ENCODE data around the gene CACNA1G. TPM values are rescaled to one million over a fixed set of nuclear protein-coding genes. Genes with fewer than 3 reads are reported as not detected.
A peak's percentile ranks its signal among the peaks of the same experiment; 100 is the strongest.

Gene CACNA1G
- total RNA-seq, 2 donors from 2014 or later: 0.84 to 1.1 TPM

- no peak within 1 kb of the TSS for H3K27ac ChIP-seq (ENCODE audit: low read depth, low read length)
Observed at GRCh38 chr17:50532452-50533024, 28.0 kb upstream of the CACNA1G start, which contains the start of gene EPN3. TSS of gene EPN3 (plus strand) at chr17:50532735. CDS start at chr17:50536557, 3,822 bp downstream.

DNA sequence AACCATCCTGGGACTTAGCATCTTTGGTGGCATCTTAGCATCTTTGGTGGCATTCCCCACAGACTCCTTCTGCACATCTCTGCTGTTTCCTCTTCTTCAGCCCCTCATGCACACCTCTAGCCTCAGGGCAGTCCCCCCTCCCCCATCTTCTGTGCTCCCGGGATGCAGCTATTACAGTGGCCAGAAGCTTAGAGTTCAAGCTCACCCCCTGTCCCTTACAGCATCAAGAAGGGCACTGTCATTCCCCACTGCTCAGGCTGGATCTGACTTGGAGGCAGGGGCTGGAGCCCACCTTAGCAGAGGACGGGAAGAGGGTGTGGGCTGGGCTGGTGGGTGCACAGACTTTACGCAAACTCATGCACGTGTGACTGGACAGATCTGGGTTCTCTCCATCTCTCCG, 27.3 kb upstream of the CACNA1G start:
- DNase-seq: no peak
- Mint-ChIP-seq H3K9me3 (no peaks in the 10 kb centered on the region), H3K36me3 (ENCODE audit: low read depth) (no peaks in the 10 kb centered on the region), H3K4me3 (peak overlapping the region; percentile 48), H3K4me1 (peaks cover 14% of the 10 kb centered on the region), H3K27me3 (ENCODE audit: insufficient read depth) (peaks cover 70% of the 10 kb centered on the region), H3K27ac (no peak overlapping the region)
- no peaks in the 10 kb centered on the region for H3K9me3 ChIP-seq (ENCODE audit: control insufficient read depth, low read length)
- H3K9ac ChIP-seq (ENCODE audit: extremely low read depth, low read length, poor library complexity, severe bottlenecking): no peak overlapping the region
- peaks cover 45% of the 10 kb centered on the region for H3K27me3 ChIP-seq (ENCODE audit: control insufficient read depth, insufficient read depth, low read length, poor library complexity, severe bottlenecking)
- 30 to 39% methylated on average over 2 to 5 of the region's 5 CpGs for WGBS, 2 experiments (ENCODE audit: insufficient coverage in 1 of 2, insufficient read length in 1 of 2)
- peaks cover 3% of the 10 kb centered on the region for H3K4me1 ChIP-seq (ENCODE audit: control insufficient read depth, insufficient read depth, low read length)
- H3K4me3 ChIP-seq (ENCODE audit: low read length): no peak overlapping the region
- H3K27ac ChIP-seq (ENCODE audit: low read depth, low read length): no peak overlapping the region
- H3K36me3 ChIP-seq (ENCODE audit: control insufficient read depth, insufficient read depth, low read length): no peaks in the 10 kb centered on the region
- TF ChIP-seq, protein P1, sequence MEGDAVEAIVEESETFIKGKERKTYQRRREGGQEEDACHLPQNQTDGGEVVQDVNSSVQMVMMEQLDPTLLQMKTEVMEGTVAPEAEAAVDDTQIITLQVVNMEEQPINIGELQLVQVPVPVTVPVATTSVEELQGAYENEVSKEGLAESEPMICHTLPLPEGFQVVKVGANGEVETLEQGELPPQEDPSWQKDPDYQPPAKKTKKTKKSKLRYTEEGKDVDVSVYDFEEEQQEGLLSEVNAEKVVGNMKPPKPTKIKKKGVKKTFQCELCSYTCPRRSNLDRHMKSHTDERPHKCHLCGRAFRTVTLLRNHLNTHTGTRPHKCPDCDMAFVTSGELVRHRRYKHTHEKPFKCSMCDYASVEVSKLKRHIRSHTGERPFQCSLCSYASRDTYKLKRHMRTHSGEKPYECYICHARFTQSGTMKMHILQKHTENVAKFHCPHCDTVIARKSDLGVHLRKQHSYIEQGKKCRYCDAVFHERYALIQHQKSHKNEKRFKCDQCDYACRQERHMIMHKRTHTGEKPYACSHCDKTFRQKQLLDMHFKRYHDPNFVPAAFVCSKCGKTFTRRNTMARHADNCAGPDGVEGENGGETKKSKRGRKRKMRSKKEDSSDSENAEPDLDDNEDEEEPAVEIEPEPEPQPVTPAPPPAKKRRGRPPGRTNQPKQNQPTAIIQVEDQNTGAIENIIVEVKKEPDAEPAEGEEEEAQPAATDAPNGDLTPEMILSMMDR (conservative IDR thresholded peaks at IDR 0.05): no peak

More at GRCh38 chr17:50532452-50533024, 28.0 kb upstream of the CACNA1G start, which contains the start of gene EPN3:
- TF ChIP-seq, protein P1 (conservative IDR thresholded peaks at IDR 0.05): no peak
- Histone ChIP-seq H3K4me3 (ENCODE audit: low read length) (peak within 1 kb of the TSS; percentile 67), H3K36me3 (ENCODE audit: control insufficient read depth, insufficient read depth, low read length) (no peaks in the 10 kb centered on the region), H3K4me1 (ENCODE audit: control insufficient read depth, insufficient read depth, low read length) (peaks cover 3% of the 10 kb centered on the region), H3K27me3 (ENCODE audit: control insufficient read depth, insufficient read depth, low read length, poor library complexity, severe bottlenecking) (peaks cover 45% of the 10 kb centered on the region), H3K9ac (ENCODE audit: extremely low read depth, low read length, poor library complexity, severe bottlenecking) (peak within 1 kb of the TSS; percentile 11), H3K9me3 (ENCODE audit: control insufficient read depth, low read length) (no peaks in the 10 kb centered on the region)
- H3K36me3 Mint-ChIP-seq (ENCODE audit: low read depth): no peaks in the 10 kb centered on the region
- H3K27ac Mint-ChIP-seq: no peak within 1 kb of the TSS
- H3K4me1 Mint-ChIP-seq: peaks cover 14% of the 10 kb centered on the region
- 2 to 10% methylated on average over 12 to 21 of the region's 21 CpGs for WGBS, 2 experiments (ENCODE audit: insufficient coverage in 1 of 2, insufficient read length in 1 of 2)
- H3K27me3 Mint-ChIP-seq (ENCODE audit: insufficient read depth): peaks cover 72% of the 10 kb centered on the region
- no peaks in the 10 kb centered on the region for H3K9me3 Mint-ChIP-seq
- DNase-seq: peak; percentile 90
- H3K4me3 Mint-ChIP-seq: peak within 1 kb of the TSS; percentile 48

GRCh38 chr17:50533720-50534148, 26.8 kb upstream of the CACNA1G start:
- H3K27ac Mint-ChIP-seq: no peak overlapping the region
- peaks cover 45% of the 10 kb centered on the region for H3K27me3 ChIP-seq (ENCODE audit: control insufficient read depth, insufficient read depth, low read length, poor library complexity, severe bottlenecking)
- 10 to 19% methylated on average over 12 to 17 of the region's 17 CpGs for WGBS, 2 experiments (ENCODE audit: insufficient coverage in 1 of 2, insufficient read length in 1 of 2)
- no peaks in the 10 kb centered on the region for H3K9me3 ChIP-seq (ENCODE audit: control insufficient read depth, low read length)
- H3K4me3 Mint-ChIP-seq: peak overlapping the region; percentile 48
- no peaks in the 10 kb centered on the region for H3K36me3 ChIP-seq (ENCODE audit: control insufficient read depth, insufficient read depth, low read length)
- H3K9ac ChIP-seq (ENCODE audit: extremely low read depth, low read length, poor library complexity, severe bottlenecking): peak overlapping the region; percentile 11
- H3K36me3 Mint-ChIP-seq (ENCODE audit: low read depth): no peaks in the 10 kb centered on the region
- H3K27me3 Mint-ChIP-seq (ENCODE audit: insufficient read depth): peaks cover 70% of the 10 kb centered on the region
- peak; percentile 74 for DNase-seq
- TF ChIP-seq, protein P1 (conservative IDR thresholded peaks at IDR 0.05): no peak
- H3K4me1 ChIP-seq (ENCODE audit: control insufficient read depth, insufficient read depth, low read length): peaks cover 3% of the 10 kb centered on the region
- no peak overlapping the region for H3K4me3 ChIP-seq (ENCODE audit: low read length)
- H3K27ac ChIP-seq (ENCODE audit: low read depth, low read length): no peak overlapping the region
- H3K9me3 Mint-ChIP-seq: no peaks in the 10 kb centered on the region
- H3K4me1 Mint-ChIP-seq: peaks cover 14% of the 10 kb centered on the region

Data from endodermal cell (in vitro differentiated cells).